Prostate gland (tissue), 2 donors: ENCODE measurements around the gene THAP11.
"Not testable (repeated sequence)": the region's sequence is repeated elsewhere in the genome, so short reads cannot be mapped to it uniquely, and the experiment has no call there.

Experiments used
- CTCF ChIP-seq, 4 experiments: fragments of 200-600 bp in 2 of 4; fragments of 450-650 bp in 2 of 4; sonication (generic) in 2 of 4; IDR thresholded peaks; 1 replicate in 3 of 4; 2 replicates in 1 of 4; pipeline ENCODE4 v1.5.1; 2016 to 2019; ENCODE audit warnings: antibody characterized with exemption in 4 of 4, mild to moderate bottlenecking in 2 of 4, moderate library complexity in 2 of 4
- POLR2A ChIP-seq: fragments of 450-650 bp; IDR thresholded peaks from one replicate; pipeline ENCODE4 v1.6.1; 2016; ENCODE audit warnings: antibody characterized with exemption, mild to moderate bottlenecking

- TF ChIP-seq POLR2A; CTCF (IDR thresholded peaks at IDR 0.05): not testable (repeated sequence)
These were observed 21.9 kb downstream of the THAP11 start for GRCh38 chr16:67864044-67864443.
